OCI-LY1 (cell line): ENCODE measurements around the gene STK16.

ENCODE experiments used
- H2AFZ ChIP-seq: fragments of 200-600 bp; sonication (generic), shearing (Covaris generic); 2 replicates; pipeline ENCODE4 v1.6.0; 2014; ENCODE audit warnings: antibody characterized with exemption, mild to moderate bottlenecking, low read length
- H3F3A ChIP-seq: fragments of 200-600 bp; sonication (generic), shearing (Covaris generic); 2 replicates; pipeline ENCODE4 v1.6.0; 2014; ENCODE audit warnings: mild to moderate bottlenecking, antibody characterized with exemption, low read length, moderate library complexity; ENCODE audit not compliant: insufficient read depth
- H3K27ac ChIP-seq: fragments of 200-600 bp; sonication (generic); 2 replicates; pipeline ENCODE4 v1.5.1; 2014; ENCODE audit warnings: low read length, mixed run types, mild to moderate bottlenecking, low read depth; ENCODE audit not compliant: poor library complexity, severe bottlenecking
- H3K27me3 ChIP-seq: fragments of 200-600 bp; sonication (generic); 2 replicates; pipeline ENCODE4 v1.6.0; 2014; ENCODE audit warnings: antibody characterized with exemption, mild to moderate bottlenecking, low read length, moderate library complexity; ENCODE audit not compliant: insufficient read depth
- H3K36me3 ChIP-seq: fragments of 200-600 bp; sonication (generic); 2 replicates; pipeline ENCODE4 v1.6.1; 2014; ENCODE audit warnings: mild to moderate bottlenecking, antibody characterized with exemption, low read length, moderate library complexity, mixed read lengths; ENCODE audit not compliant: insufficient read depth
- H3K4me1 ChIP-seq: fragments of 200-600 bp; sonication (generic); 2 replicates; pipeline ENCODE4 v1.5.1; 2014; ENCODE audit warnings: mild to moderate bottlenecking, low read length, moderate library complexity; ENCODE audit not compliant: insufficient read depth, severe bottlenecking
- H3K4me2 ChIP-seq: fragments of 200-600 bp; sonication (generic), shearing (Covaris generic); 2 replicates; pipeline ENCODE4 v1.6.1; 2014; ENCODE audit warnings: low read length
- H3K4me3 ChIP-seq: fragments of 200-600 bp; sonication (generic); 2 replicates; pipeline ENCODE4 v1.5.1; 2014; ENCODE audit warnings: low read length, low read depth, mild to moderate bottlenecking, mixed read lengths; ENCODE audit not compliant: poor library complexity, severe bottlenecking
- H3K79me2 ChIP-seq: fragments of 200-600 bp; shearing (Covaris generic); 2 replicates; pipeline ENCODE4 v1.6.1; 2016; ENCODE audit warnings: mixed run types, low read length, mixed read lengths; ENCODE audit not compliant: insufficient read depth
- H3K9ac ChIP-seq: fragments of 200-600 bp; sonication (generic), shearing (Covaris generic); 2 replicates; pipeline ENCODE4 v1.6.1; 2014; ENCODE audit warnings: mild to moderate bottlenecking, low read length, mixed read lengths
- H3K9me2 ChIP-seq: fragments of 200-600 bp; sonication (generic), shearing (Covaris generic); 2 replicates; pipeline ENCODE4 v1.6.1; 2014; ENCODE audit warnings: low read depth, mild to moderate bottlenecking, low read length, mixed read lengths
- H3K9me3 ChIP-seq: fragments of 200-600 bp; shearing (Covaris generic); 2 replicates; pipeline ENCODE4 v1.6.1; 2014; ENCODE audit warnings: low read length, mixed read lengths
- H4K20me1 ChIP-seq: fragments of 200-600 bp; sonication (generic), shearing (Covaris generic); 2 replicates; pipeline ENCODE4 v1.6.0; 2016; ENCODE audit warnings: mild to moderate bottlenecking, low read length; ENCODE audit not compliant: insufficient read depth
- EZH2 ChIP-seq: fragments of 200-600 bp; sonication (generic), shearing (Covaris generic); IDR thresholded peaks from 2 replicates; pipeline ENCODE4 v1.8.0; 2017; ENCODE audit warnings: borderline replicate concordance, mixed run types, mild to moderate bottlenecking, antibody characterized with exemption, low read length, moderate library complexity, mixed read lengths
- TF ChIP-seq, protein P1 (sequence below): fragments of 200-600 bp; sonication (generic), shearing (Covaris generic); IDR thresholded peaks from 2 replicates; pipeline ENCODE4 v1.5.1; 2017; ENCODE audit warnings: mild to moderate bottlenecking, antibody characterized with exemption, low read length, moderate library complexity, mixed read lengths

STK16 gene

DNA sequence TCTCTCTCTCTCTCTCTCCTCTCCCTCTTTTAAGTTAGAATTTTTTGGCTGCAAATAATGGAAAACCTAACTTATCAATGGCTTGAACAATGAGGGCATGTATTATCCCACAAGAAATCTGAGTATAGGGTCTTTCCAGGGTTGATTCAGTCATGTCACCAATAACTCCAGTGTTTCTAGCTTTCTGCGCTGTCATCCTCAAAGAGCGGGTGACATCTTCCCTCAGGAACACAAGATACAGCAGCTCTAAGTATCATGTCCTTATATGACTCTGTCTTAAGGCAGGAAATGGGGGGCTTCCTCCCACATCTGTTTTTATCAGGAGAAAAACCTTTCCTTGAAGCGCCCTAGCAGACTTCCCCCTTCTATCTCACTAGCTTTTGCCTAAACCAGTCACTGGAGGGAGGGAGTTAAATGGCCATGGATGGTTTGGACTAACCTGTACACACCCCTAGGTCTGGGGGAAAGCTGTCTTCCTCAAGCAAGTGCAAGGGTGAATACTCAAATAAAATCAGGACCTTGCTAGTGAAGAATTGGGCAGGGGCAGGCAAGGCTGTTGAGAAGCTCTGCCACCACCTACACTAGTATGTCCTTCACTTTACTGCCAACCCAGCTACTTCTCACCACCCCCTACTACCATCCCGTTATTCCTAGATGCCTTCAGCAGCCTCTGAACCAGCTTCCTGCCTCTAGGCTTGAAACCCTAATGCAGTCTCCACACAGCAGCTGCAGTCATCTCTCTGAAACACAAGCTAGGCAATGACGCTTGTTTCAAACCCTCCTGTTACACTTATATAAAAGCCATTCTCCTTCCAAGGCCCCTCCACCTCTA, 16.0 kb downstream of the STK16 start:
- Histone ChIP-seq H3K36me3 (peaks cover 14% of the 10 kb centered on the region; the same call in 1 of the 2 replicates), H3K4me3 (no peak overlapping the region), H3K27me3 (no peaks in the 10 kb centered on the region), H3K4me1 (no peaks in the 10 kb centered on the region), H3F3A (0 out of 2 replicates have a peak, but pooled peaks cover 1% of the 10 kb centered on the region), H2AFZ (no peak overlapping the region), H3K9me2 (no peaks in the 10 kb centered on the region), H4K20me1 (no peaks in the 10 kb centered on the region), H3K9me3 (no peaks in the 10 kb centered on the region), H3K79me2 (no peaks in the 10 kb centered on the region), H3K27ac (no peak overlapping the region), H3K4me2 (no peak overlapping the region), H3K9ac (no peak overlapping the region; the same call in 1 of the 2 replicates)
- TF ChIP-seq, protein P1, sequence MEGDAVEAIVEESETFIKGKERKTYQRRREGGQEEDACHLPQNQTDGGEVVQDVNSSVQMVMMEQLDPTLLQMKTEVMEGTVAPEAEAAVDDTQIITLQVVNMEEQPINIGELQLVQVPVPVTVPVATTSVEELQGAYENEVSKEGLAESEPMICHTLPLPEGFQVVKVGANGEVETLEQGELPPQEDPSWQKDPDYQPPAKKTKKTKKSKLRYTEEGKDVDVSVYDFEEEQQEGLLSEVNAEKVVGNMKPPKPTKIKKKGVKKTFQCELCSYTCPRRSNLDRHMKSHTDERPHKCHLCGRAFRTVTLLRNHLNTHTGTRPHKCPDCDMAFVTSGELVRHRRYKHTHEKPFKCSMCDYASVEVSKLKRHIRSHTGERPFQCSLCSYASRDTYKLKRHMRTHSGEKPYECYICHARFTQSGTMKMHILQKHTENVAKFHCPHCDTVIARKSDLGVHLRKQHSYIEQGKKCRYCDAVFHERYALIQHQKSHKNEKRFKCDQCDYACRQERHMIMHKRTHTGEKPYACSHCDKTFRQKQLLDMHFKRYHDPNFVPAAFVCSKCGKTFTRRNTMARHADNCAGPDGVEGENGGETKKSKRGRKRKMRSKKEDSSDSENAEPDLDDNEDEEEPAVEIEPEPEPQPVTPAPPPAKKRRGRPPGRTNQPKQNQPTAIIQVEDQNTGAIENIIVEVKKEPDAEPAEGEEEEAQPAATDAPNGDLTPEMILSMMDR, result no peak
- TF ChIP-seq EZH2, result no peak

GRCh38 chr2:219266232-219266631, 21.0 kb downstream of the STK16 start:
- Histone ChIP-seq H2AFZ (no peak overlapping the region), H3K4me3 (no peak overlapping the region), H3K9me2 (no peaks in the 10 kb centered on the region), H3K27me3 (no peaks in the 10 kb centered on the region), H3K4me1 (no peaks in the 10 kb centered on the region), H3K4me2 (no peak overlapping the region), H3F3A (no peaks in the 10 kb centered on the region), H3K9ac (no peak overlapping the region), H4K20me1 (no peaks in the 10 kb centered on the region), H3K36me3 (no peaks in the 10 kb centered on the region), H3K79me2 (no peaks in the 10 kb centered on the region), H3K27ac (no peak overlapping the region), H3K9me3 (no peaks in the 10 kb centered on the region)
- TF ChIP-seq, protein P1, result no peak
- TF ChIP-seq EZH2, result no peak

DNA sequence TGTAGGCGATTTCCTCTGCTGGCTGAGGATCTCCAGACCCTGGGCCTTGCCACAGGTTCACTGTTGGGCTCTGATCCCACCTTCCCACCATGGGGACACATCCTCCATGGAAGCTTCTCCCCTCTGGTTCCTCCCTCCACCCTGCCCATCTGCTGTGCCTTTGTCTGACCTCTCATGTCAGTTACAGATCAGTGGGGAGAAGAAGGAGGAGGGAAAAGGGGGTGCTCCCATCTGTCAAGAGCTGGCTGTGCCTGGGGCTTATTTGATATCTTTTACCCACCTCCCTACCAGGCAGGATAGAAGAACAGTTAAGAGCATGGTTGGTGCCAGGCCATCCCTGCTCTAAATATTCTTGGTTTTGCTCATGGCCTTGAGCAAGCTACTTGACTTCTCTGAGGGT, 21.6 kb downstream of the STK16 start:
- no peaks in the 10 kb centered on the region for H3F3A ChIP-seq
- no peaks in the 10 kb centered on the region for H4K20me1 ChIP-seq
- no peaks in the 10 kb centered on the region for H3K79me2 ChIP-seq
- no peaks in the 10 kb centered on the region for H3K4me1 ChIP-seq
- no peak overlapping the region for H3K9ac ChIP-seq
- H3K27ac ChIP-seq, result no peak overlapping the region
- no peak overlapping the region for H3K4me3 ChIP-seq
- TF ChIP-seq, protein P1, result no peak
- TF ChIP-seq EZH2, result no peak
- H3K36me3 ChIP-seq, result no peaks in the 10 kb centered on the region
- no peaks in the 10 kb centered on the region for H3K9me2 ChIP-seq
- no peak overlapping the region for H2AFZ ChIP-seq
- no peak overlapping the region for H3K4me2 ChIP-seq
- no peaks in the 10 kb centered on the region for H3K27me3 ChIP-seq
- no peaks in the 10 kb centered on the region for H3K9me3 ChIP-seq
